Stimulated activated memory B cell treated with anti-CD40 and anti-IgM and Interleukin-4, amounts not matched to agents 10 μg/mL and 1 μg/mL and 100 μg/mL, for 72 hours (primary cell): ENCODE results near the gene TTC28.
A peak's percentile ranks its signal among the peaks of the same experiment; 100 is the strongest.

Source experiments
- ATAC-seq: fragments of 150-1000 bp; cut with Tn5 transposase; 2 replicates; pipeline ENCODE4 v1.10.0; 2021
- H3K27ac Mint-ChIP-seq: one replicate; pipeline ENCODE4 v1.8.0; 2022; ENCODE audit warnings: mild to moderate bottlenecking, mixed read lengths
- H3K27me3 Mint-ChIP-seq: one replicate; pipeline ENCODE4 v1.8.0; 2022; ENCODE audit warnings: mixed read lengths
- H3K36me3 Mint-ChIP-seq: one replicate; pipeline ENCODE4 v1.8.0; 2022; ENCODE audit warnings: mixed read lengths
- H3K4me1 Mint-ChIP-seq: one replicate; pipeline ENCODE4 v1.8.0; 2022; ENCODE audit warnings: mixed read lengths
- H3K4me3 Mint-ChIP-seq: one replicate; pipeline ENCODE4 v1.8.0; 2022; ENCODE audit warnings: mild to moderate bottlenecking, moderate library complexity, mixed read lengths
- H3K9me3 Mint-ChIP-seq: one replicate; pipeline ENCODE4 v1.8.0; 2022; ENCODE audit warnings: mixed read lengths

Gene TTC28

DNA sequence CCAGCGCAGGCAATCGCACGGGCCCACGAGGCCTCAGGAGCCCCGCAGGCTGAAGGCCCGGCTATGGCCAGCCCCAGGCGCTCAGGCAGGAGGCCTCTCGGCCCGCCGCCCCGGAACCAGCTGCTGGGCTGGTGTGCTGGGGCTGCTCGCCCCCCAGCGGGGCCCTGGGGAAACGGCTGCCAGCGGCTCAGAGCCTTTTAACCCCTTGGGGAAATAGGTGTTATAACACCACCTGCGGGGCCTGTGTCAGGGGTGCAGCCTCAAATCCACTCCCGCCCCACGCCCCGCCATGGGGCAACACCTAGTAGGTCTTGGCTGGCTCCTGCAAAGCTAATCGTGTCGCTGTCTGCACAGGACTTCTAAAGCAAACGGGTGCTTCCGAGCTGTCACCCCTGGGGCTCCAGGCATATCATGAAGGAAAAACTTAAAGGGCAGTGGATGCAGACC, 237.4 kb downstream of the TTC28 start:
- H3K4me3 Mint-ChIP-seq: peak overlapping the region; percentile 60
- H3K4me1 Mint-ChIP-seq: peaks cover 17% of the 10 kb centered on the region
- peaks cover 35% of the 10 kb centered on the region for H3K27me3 Mint-ChIP-seq
- no peaks in the 10 kb centered on the region for H3K36me3 Mint-ChIP-seq
- peak; percentile 78 for ATAC-seq
- H3K27ac Mint-ChIP-seq: no peak overlapping the region
- no peaks in the 10 kb centered on the region for H3K9me3 Mint-ChIP-seq

DNA sequence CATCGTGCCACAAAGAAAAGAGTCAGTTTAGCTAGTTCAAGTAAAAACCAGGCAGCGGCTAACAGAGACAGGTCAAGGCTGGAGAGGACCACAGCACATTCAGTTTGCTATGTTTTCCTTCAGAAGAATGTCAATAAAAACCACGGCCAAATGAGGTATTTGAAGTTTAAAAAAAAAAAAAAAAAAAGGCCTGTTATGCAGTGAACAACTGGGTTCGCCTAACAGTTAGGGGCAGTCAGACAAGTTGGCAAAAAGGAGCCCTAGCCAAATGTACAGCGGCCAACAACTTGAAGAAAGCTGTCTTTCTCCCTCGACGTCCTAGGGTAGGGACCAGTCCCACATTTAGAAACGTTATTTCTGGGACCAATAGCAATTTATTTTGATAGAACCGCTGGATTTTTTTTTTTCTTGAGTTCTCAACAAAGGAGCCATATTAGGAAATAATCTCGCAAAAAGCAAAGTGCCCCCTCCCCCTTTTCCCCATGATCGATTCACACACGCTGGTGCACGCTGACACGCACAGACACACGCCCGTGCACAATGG, 237.8 kb downstream of the TTC28 start:
- Mint-ChIP-seq H3K4me3 (peak overlapping the region; percentile 35), H3K27ac (no peak overlapping the region), H3K9me3 (no peaks in the 10 kb centered on the region), H3K27me3 (peaks cover 35% of the 10 kb centered on the region), H3K36me3 (no peaks in the 10 kb centered on the region), H3K4me1 (peaks cover 17% of the 10 kb centered on the region)
- no peak for ATAC-seq

DNA sequence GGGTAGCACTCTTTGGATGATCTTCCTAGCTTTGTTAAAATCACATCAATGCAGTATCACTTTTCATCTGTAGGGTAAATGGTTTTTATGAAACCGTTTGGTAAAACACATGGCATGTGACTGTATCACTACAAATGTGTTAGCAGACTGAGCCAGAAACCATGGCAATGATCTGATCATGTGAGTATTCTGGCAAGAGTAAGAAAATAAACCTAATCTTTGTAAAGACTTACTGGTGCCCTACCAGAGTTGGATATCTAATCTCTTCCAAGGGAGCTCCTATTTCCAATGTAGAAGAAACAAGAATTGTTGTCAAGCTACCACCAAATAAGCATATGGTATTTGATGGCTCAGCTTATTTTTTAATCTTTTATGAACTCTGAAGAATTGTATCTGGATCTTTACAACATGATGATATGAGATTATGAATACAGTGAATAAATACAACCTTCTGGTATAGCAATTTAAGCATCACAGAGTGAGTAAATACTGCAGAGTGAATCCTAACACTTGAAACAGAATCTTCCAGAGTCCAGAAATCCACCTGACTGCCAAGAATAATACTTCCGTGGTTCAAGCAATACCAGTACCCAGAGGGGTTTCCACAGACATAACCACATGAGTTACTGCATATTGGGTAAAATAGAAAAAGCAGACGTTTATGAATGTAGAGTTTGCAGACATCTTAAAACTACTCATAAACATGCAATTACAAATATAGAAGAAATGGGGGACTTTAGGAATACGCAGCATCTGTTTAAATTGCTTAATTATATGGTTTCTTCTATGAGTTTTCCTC, 238.8 kb downstream of the TTC28 start:
- Mint-ChIP-seq H3K9me3 (no peaks in the 10 kb centered on the region), H3K36me3 (no peaks in the 10 kb centered on the region), H3K27me3 (peaks cover 31% of the 10 kb centered on the region), H3K4me3 (no peak overlapping the region), H3K27ac (no peak overlapping the region), H3K4me1 (peaks cover 17% of the 10 kb centered on the region)
- no peak for ATAC-seq

DNA sequence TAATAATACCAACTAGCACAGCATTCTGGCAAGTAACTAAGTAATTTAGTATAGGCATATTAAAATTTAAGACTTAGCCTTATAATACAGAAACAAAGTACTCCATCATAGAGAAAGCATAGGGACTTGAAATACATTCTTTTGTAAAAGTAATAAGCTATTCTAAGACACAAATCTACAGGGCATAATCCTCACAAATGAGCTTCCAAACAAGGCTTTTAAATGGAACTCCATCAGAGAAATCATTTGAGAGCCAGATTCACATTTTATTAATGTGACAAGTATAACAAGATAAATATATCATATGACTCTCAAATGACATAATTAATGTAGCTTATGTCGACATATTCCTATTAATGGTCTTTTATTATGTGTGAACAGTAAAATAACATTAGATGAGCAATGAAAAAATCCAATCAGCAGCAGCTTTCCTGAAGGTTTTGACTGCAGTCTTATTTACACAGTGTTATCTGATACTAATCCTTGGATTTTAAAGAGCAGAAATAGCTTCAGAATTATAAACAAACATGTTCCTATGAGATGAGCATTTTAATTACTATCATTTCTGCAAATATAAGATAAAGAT, 241.4 kb downstream of the TTC28 start:
- H3K4me1 Mint-ChIP-seq: peaks cover 13% of the 10 kb centered on the region
- H3K4me3 Mint-ChIP-seq: no peak overlapping the region
- H3K36me3 Mint-ChIP-seq: no peaks in the 10 kb centered on the region
- H3K9me3 Mint-ChIP-seq: no peaks in the 10 kb centered on the region
- peaks cover 22% of the 10 kb centered on the region for H3K27me3 Mint-ChIP-seq
- H3K27ac Mint-ChIP-seq: no peak overlapping the region
- no peak for ATAC-seq

DNA sequence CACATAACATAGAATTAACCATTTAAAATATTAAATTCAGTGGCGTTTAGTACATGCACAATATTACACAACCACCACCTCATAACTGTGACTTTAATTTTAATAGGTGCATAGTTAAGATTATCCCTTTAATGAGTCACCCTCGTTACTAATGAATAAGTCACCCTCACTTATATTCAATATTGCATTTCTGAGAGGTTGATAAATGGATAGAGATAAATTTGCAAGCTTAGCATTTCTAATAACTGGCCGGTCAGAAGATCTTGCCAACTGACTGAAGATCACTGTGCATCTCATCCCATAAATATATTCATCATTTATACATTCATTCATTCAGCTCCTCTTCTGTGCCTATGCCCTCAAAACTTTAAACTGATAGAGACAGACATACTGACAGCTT, 243.7 kb downstream of the TTC28 start:
- Mint-ChIP-seq H3K27ac (no peak overlapping the region), H3K9me3 (no peaks in the 10 kb centered on the region), H3K4me3 (no peak overlapping the region), H3K27me3 (peaks cover 9% of the 10 kb centered on the region), H3K36me3 (no peaks in the 10 kb centered on the region), H3K4me1 (no peaks in the 10 kb centered on the region)
- ATAC-seq: no peak

DNA sequence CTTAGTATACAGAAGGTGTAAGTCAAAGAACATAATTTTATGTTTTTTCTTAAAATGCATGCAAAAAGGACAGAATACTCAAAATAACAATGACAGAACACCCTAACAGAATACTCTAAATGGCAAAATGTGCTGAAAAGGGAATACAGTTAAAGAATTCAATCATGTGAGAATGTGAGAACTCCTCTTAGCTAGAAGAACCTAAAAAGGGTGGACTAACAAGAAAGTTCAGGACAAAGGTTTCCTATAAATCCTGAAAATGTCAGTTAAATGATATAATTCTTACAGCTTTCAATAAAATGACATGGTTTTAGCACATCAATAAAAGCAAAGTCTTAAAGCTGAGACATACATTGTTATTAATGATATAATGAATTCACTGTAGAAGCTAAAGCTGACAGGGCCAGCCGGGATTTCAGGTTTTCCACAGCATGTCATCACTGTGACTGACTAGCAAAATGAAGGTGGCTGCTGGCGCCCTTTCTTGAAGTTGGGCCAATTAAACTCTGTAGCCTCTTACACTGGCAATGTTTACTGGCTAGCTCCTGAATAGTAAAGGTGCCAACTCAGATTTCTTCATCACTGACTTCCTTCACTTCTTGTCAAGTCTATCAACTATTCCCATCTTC, 244.4 kb downstream of the TTC28 start:
- Mint-ChIP-seq H3K4me1 (no peaks in the 10 kb centered on the region), H3K27ac (no peak overlapping the region), H3K9me3 (no peaks in the 10 kb centered on the region), H3K36me3 (no peaks in the 10 kb centered on the region), H3K4me3 (no peak overlapping the region), H3K27me3 (peaks cover 9% of the 10 kb centered on the region)
- no peak for ATAC-seq

DNA sequence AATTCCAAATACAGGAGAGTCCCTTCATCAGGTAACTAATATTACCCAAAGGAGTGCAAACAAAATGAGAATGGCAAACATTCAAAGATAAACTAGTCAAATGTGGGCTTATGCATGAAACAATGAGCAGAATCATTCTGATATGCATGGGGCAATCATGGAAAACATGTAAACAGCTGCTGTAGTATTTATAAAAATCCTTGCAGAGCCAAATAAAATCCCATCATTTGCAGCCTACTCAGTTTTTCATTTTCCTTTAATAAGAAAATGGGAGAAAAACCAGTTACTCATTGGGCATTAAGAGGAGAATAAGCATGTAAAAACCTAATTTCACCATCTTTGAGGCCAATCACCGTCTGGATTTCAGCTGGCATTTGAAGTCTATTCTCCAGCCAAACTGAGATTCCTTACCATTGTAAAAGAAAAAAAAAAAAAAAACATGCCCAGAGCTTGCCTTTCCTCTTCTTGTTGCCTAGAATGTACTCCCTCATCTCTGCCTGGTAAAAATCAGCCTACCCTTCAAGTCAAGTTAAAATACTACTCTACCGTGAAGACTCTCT, 249.1 kb downstream of the TTC28 start:
- no peak overlapping the region for H3K4me3 Mint-ChIP-seq
- H3K27me3 Mint-ChIP-seq: peaks cover 9% of the 10 kb centered on the region
- no peak for ATAC-seq
- no peaks in the 10 kb centered on the region for H3K4me1 Mint-ChIP-seq
- H3K9me3 Mint-ChIP-seq: no peaks in the 10 kb centered on the region
- H3K27ac Mint-ChIP-seq: no peak overlapping the region
- H3K36me3 Mint-ChIP-seq: no peaks in the 10 kb centered on the region

DNA sequence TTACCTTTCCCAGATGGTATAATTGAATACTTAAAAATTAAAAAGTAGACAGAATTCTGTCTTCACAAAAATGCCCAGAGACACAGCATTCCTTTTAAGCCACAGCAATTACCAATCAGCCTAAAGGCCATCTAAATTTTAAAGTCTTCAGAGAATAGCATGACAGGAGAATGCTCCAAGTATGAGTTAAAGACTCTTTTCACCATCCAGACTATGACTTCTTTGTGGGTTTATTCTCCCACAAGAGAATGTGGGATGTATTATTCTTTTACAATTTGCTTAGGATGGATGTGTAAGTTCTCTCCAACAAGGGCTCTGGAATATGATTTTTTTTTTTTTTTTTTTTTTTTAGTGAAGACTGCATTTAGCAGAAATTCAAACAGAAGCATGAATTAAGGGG, 249.9 kb downstream of the TTC28 start:
- H3K27ac Mint-ChIP-seq: no peak overlapping the region
- H3K9me3 Mint-ChIP-seq: no peaks in the 10 kb centered on the region
- no peak overlapping the region for H3K4me3 Mint-ChIP-seq
- peaks cover 6% of the 10 kb centered on the region for H3K27me3 Mint-ChIP-seq
- no peaks in the 10 kb centered on the region for H3K36me3 Mint-ChIP-seq
- no peaks in the 10 kb centered on the region for H3K4me1 Mint-ChIP-seq
- ATAC-seq: no peak

DNA sequence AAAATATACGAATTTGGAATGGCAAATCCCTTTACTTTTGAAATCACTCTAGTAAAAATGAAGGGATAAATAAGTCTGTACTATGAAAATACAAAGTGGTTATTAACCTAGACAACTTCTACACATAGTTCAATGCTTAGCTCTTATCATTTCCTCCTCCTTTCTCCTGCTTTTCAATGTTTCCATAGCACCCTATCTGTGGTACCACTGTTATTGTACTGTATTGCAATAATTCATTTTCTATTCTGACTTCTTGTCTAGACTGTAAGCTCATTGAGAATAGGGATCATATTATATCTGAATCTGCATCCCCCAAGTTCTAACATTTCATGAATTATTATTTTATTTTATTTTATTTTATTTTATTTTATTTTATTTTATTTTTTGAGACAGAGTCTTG, 251.4 kb downstream of the TTC28 start:
- H3K9me3 Mint-ChIP-seq: no peaks in the 10 kb centered on the region
- H3K27ac Mint-ChIP-seq: no peak overlapping the region
- no peaks in the 10 kb centered on the region for H3K4me1 Mint-ChIP-seq
- no peaks in the 10 kb centered on the region for H3K27me3 Mint-ChIP-seq
- H3K36me3 Mint-ChIP-seq: no peaks in the 10 kb centered on the region
- no peak for ATAC-seq
- no peak overlapping the region for H3K4me3 Mint-ChIP-seq

DNA sequence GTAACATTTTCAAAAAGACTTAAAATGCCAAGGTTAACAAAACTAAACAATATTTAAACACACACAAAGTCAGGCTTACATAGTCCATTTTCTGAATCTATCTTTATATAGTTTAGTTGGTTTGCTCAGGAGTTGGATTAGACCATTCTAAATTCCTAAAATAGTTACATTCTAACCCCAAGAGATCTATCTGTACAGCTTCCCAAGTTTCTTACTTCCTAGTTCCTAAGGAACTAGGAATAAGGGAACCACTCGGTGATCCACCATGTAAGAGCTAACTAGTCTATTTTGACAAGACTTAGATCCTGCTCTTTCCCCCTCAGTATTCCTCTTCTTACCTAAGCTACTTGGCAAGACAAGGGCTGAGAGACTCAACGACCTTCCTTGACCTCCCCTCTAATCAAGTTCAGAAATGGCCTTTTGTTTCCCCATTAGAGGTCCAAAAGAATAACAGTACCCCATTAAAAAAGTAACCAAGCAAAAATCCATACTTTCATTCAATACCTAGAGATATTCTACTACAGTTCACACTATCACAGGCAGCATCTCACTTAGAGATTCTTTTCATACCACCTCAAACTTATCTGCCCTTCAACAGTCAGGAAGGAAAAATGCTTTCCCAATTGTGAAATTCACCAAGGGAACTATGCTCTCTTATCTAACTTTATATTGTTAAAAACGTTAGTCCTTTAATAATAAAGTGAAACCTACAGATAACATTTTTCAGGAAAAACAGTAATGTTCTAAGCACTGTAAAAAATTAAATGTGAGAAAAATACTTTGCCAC, 253.1 kb downstream of the TTC28 start:
- Mint-ChIP-seq H3K36me3 (no peaks in the 10 kb centered on the region), H3K27ac (no peak overlapping the region), H3K9me3 (no peaks in the 10 kb centered on the region), H3K27me3 (no peaks in the 10 kb centered on the region), H3K4me3 (no peak overlapping the region), H3K4me1 (no peaks in the 10 kb centered on the region)
- no peak for ATAC-seq

DNA sequence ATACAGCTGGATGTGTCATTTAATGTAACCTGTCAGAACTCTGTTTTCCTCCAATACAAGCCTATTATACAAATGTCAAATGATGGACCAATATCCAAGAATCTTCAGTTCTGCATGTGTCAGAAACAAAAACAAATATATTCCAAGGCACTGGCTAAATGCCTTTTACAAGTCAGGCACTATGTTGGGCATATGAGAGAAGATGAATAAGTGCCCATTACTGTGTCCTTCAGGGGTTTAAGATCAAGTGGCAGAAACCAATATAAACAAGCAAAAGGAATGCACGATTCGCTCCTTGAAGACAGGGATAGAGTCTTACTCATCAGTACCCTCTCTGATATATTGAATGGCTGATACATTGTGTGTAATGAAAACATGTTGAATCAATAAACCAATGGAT, 254.4 kb downstream of the TTC28 start:
- Mint-ChIP-seq H3K4me3 (no peak overlapping the region), H3K27ac (no peak overlapping the region), H3K9me3 (no peaks in the 10 kb centered on the region), H3K4me1 (no peaks in the 10 kb centered on the region), H3K27me3 (no peaks in the 10 kb centered on the region), H3K36me3 (no peaks in the 10 kb centered on the region)
- ATAC-seq: no peak

DNA sequence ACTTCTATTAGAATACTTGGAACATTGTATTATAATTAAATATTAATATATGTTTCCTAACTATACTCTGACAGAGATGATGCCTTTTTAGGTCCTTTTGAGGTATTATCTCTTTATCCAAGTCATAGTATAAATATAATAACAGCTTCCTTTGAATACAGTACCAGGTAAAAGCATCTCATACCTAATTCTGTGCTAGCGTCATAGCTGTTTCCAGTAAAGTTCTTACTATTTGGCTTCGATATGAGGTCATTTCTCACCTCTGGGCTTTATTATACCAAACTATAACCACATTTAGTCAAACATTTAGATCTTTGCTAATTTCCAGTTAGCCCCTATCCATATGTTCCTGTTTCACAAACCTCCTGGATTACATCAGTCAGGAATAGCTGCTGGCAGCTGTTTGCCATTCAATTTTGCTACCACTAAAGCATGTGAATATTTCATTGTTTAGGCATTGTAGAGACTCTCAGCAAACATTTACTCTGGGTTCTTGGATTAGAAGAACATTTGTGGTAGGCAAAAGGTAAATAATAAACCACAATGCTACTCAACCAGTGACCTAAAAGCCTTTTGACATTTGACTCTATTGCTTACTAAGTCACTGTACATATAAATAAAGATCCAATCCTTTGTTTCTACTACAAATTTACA, 255.1 kb downstream of the TTC28 start:
- ATAC-seq: no peak
- no peaks in the 10 kb centered on the region for H3K4me1 Mint-ChIP-seq

DNA sequence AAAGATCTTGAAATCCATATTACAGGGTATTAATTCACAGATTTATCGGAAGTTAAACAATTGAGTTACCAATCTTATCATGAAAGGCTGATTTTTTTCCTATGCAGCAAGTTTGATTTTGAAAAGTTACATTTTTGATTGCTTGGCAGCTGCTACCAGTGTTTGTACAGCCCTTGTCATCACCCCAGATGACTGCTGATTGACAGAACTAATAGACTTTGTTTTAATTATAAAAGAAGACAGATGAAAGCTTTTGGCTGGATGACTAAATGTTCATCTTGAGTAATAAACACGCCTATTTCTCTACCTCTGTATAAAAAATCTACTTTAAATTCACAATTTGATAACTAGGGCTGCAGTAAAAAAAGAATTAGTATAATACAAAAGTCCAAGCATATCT, 259.7 kb downstream of the TTC28 start:
- Mint-ChIP-seq H3K27me3 (peaks cover 9% of the 10 kb centered on the region), H3K4me1 (no peaks in the 10 kb centered on the region), H3K4me3 (no peak overlapping the region), H3K27ac (no peak overlapping the region), H3K9me3 (no peaks in the 10 kb centered on the region), H3K36me3 (no peaks in the 10 kb centered on the region)
- no peak for ATAC-seq

More for the DNA sequence above, 255.1 kb downstream of the TTC28 start:
- Mint-ChIP-seq H3K27ac (no peak overlapping the region), H3K4me3 (no peak overlapping the region), H3K27me3 (no peaks in the 10 kb centered on the region), H3K36me3 (no peaks in the 10 kb centered on the region), H3K9me3 (no peaks in the 10 kb centered on the region)

DNA sequence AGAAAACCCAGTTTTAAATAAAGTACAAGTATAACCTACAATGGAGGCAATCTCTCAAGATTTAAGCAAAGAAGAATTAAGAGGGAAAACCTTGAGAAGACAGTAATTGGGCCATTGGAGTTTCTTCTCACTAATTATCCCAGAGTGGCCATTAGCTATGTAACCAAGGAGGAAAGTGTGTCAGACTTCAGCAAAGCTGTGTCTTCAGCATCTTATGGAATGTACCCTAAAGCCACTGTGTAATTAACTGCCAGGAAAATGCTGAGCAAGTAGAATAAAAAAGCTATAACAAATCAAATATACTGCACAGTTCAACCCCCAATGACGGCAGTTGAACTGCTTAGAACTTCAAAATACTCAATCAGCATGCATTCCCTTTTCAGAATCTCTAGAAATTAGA, 261.6 kb downstream of the TTC28 start:
- Mint-ChIP-seq H3K9me3 (no peaks in the 10 kb centered on the region), H3K27me3 (peaks cover 11% of the 10 kb centered on the region), H3K4me1 (no peaks in the 10 kb centered on the region), H3K36me3 (no peaks in the 10 kb centered on the region), H3K27ac (no peak overlapping the region), H3K4me3 (no peak overlapping the region)
- ATAC-seq: no peak
